GM12864 (cell line): ENCODE results near the gene NTRK3.

Source experiments
- DNase-seq: peaks from one replicate; pipeline ENCODE4 v3.0.0-alpha.2; 2011; ENCODE audit warnings: low read depth
- H3K4me3 ChIP-seq: 2 replicates; pipeline ENCODE4 v1.5.1; 2011; ENCODE audit warnings: mild to moderate bottlenecking, low read depth, low read length, control low read depth
- CTCF ChIP-seq: IDR thresholded peaks from 2 replicates; pipeline ENCODE4 v1.5.1; 2011; ENCODE audit warnings: low read depth, mild to moderate bottlenecking, moderate library complexity, low read length, control low read depth, inconsistent platforms; ENCODE audit errors: missing control alignments

Gene NTRK3

GRCh38 chr15:88089731-88090130, 166.8 kb downstream of the NTRK3 start:
- no peak for DNase-seq
- no peak for TF ChIP-seq CTCF

GRCh38 chr15:88089024-88089620, 167.4 kb downstream of the NTRK3 start:
- H3K4me3 ChIP-seq: no peak overlapping the region
- no peak for DNase-seq
- no peak for TF ChIP-seq CTCF

More at GRCh38 chr15:88089731-88090130, 166.8 kb downstream of the NTRK3 start:
- no peak overlapping the region for H3K4me3 ChIP-seq

GRCh38 chr15:88083811-88084760, 172.5 kb downstream of the NTRK3 start:
- H3K4me3 ChIP-seq: no peak overlapping the region
- TF ChIP-seq CTCF: no peak
- DNase-seq: no peak

- H3K4me3 ChIP-seq: no peak overlapping the region
- no peak for TF ChIP-seq CTCF
- no peak for DNase-seq
Measured at GRCh38 chr15:88080616-88081015, 175.9 kb downstream of the NTRK3 start.

- no peak for TF ChIP-seq CTCF
- DNase-seq: no peak
- no peak overlapping the region for H3K4me3 ChIP-seq
Measured at GRCh38 chr15:88077296-88078020, 179.1 kb downstream of the NTRK3 start.

- no peak for DNase-seq
- TF ChIP-seq CTCF: no peak
Measured at GRCh38 chr15:88076328-88076727, 180.2 kb downstream of the NTRK3 start.

More at GRCh38 chr15:88076328-88076727, 180.2 kb downstream of the NTRK3 start:
- no peak overlapping the region for H3K4me3 ChIP-seq
